HG03432 (cell line): ENCODE results near the gene EMID1.
"Not testable (repeated sequence)": the region's sequence is repeated elsewhere in the genome, so short reads cannot be mapped to it uniquely, and the experiment has no call there.

ENCODE experiments used
- ATAC-seq: cut with Tn5 transposase; IDR thresholded peaks from one replicate; pipeline ENCODE4 v1.9.1; 2021; ENCODE audit warnings: mild to moderate bottlenecking, moderate library complexity; ENCODE audit not compliant: unreplicated experiment

EMID1 gene

GRCh38 chr22:29226351-29226981 is 20.8 kb downstream of the EMID1 start:
- no peak for ATAC-seq

- no peak for ATAC-seq
Observed at GRCh38 chr22:29230972-29231875, 25.5 kb downstream of the EMID1 start.

DNA sequence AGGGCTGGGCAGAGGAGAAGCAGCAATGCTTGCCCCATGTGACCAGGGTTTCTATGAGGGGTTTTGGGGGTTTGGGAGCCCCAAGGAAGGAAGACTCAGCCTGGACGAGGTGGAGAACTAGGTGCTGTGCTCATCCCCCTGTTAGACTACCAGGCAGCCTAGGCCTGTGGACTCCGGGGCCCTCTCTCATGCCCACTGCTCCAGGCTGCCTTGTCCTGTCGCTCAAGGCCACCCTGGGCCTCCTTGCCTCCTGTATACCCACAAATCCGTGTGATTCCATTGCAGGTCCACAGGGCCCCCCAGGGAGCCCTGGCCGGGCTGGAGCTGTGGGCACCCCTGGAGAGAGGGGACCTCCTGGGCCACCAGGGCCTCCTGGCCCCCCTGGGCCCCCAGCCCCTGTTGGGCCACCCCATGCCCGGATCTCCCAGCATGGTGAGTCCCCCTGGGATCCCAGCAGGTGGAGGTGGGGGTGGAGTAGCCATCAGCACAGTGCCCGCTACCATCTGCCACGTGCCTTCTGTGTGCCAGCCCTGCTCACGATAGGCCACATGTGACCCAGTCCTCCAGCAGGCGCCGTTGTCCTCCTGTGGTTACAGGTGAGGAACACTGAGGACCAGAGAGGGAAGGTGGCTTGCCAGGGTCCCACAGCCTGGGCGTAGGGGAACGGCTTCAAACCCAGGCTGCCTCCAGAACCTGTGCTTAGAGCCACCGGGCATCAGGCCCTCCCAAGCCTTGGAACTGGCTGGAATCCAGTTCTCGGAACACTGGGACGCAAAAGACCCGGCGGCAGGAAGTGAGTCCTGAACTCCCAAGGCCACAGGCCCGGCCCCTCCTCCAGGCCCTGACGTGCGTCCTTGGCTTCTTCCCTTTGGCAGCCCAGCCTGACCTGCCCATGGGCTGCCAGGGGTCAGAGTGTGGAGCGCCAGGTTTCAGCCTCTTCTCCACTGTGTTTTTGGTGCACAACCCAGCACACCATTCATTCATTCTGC is 26.6 kb downstream of the EMID1 start:
- no peak for ATAC-seq

GRCh38 chr22:29233277-29233877 is 27.7 kb downstream of the EMID1 start:
- no peak for ATAC-seq

GRCh38 chr22:29240481-29240880 is 34.8 kb downstream of the EMID1 start:
- ATAC-seq: not testable (repeated sequence)

- ATAC-seq: no peak
Observed at GRCh38 chr22:29243874-29244446, 38.3 kb downstream of the EMID1 start.

- ATAC-seq: no peak
Observed at GRCh38 chr22:29244785-29245625, 39.3 kb downstream of the EMID1 start.

DNA sequence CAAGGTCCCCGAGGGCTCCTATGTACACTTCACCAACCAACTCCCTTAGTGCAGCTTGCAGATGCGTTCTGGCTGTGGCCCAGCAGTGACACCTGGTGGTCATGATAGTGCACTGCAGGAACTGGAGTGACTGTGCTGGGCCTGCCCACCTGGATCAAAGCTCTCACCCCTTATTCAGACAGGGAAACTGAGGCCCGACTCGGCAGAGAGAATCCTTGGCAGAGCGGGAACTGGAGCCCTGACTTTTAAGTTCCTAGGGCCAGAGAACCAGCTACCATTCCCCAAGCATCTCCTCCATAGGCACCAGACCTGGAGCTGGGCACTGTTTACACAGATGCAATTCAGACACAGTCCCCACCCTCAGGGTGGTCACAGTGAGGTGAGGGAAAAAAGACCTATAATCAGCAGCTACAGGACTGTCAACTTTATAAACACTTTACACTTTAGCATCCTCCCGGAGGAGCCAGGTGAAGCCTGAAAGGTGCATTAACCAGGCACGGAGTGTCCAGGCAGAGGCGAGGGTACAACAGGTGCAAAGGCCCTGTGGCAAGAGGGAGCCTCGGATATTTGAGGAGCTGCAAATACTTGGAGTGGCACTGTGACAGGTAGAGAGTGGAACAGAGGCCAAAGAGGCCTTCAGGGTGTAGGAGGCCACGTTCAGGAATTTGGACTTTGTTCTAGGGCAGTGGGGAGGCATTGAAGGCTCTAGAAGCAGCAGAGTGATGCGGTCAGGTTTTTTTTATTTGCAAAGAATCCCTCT is 40.1 kb downstream of the EMID1 start:
- ATAC-seq: peak; percentile 67

DNA sequence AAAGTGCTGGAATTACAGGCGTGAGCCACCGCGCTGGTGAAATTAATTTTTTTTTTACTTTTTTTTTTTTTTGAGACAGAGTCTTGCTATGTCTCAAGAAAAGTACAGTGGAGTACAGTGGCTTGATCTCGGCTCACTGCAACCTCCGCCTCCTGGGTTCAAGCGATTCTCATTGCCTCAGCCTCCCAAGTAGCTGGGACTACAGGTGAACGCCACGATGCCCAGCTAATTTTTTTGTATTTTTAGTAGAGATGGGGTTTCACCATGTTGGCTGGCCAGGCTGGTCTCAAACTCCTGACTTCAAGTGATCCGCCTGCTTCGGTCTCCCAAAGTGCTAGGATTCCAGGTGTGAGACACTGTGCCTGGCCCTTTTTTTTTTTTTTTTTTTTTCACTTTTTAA is 42.2 kb downstream of the EMID1 start:
- ATAC-seq: not testable (repeated sequence)

DNA sequence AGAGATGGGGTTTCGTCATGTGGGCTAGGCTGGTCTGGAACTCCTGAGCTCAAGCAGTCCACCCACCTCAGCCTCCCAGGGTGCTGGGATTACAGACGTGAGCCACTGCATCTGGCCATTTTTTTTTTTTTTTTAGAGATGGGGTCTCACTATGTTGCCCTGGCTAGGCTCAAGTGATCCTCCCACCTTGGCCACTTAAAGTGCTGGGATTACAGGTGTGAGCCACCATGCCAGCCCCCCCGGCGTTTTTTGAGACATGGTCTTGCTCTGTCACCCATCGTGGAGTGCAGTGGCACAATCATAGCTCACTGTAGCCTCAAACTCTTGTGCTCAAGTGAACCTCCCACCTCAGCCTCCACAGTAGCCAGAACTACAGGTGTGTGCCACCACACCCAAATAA is 45.6 kb downstream of the EMID1 start:
- no peak for ATAC-seq

DNA sequence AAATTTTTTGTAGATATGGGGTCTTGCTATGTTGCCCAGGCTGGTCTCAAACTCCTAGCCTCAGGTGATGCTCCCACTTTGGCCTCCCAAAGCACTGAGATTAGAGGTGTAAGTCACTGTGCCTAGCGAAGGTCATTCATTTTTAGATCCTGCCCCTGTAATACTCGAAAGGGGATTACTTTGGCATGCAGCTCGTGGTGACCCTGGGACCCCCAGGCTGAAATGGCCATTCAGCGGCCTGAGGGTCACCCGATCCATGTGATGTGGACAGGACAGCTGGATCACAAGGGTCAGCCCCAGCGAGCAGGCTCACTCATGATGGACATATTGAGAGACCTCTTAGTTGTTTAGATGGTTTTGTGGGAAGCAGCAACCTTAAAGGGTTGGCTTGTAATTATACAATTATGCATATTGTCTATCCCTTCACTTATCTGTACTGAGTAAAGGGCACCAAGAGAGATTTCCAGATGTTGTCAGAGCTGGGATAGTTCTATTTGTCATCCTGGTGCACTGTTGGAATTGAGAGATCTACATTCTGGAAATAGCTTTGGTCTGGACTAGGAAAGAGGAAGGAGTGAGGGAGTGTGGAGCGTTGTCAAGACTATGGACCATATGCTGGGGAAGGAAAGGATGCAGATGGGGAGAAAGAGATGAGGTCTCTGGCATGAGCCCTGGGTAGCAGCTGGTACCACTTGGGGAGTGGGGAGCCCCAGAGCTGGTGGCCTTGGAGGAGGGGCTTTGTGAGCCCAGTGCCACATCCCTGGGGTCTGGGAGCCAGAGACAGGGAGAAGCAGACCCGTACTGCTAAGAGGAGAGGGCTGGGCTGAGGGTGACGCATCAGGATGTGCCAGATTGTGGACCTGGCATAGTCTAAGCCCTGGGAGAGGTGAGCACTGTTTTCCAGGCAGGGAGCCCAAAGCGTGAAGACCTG is 46.5 kb downstream of the EMID1 start:
- no peak for ATAC-seq

DNA sequence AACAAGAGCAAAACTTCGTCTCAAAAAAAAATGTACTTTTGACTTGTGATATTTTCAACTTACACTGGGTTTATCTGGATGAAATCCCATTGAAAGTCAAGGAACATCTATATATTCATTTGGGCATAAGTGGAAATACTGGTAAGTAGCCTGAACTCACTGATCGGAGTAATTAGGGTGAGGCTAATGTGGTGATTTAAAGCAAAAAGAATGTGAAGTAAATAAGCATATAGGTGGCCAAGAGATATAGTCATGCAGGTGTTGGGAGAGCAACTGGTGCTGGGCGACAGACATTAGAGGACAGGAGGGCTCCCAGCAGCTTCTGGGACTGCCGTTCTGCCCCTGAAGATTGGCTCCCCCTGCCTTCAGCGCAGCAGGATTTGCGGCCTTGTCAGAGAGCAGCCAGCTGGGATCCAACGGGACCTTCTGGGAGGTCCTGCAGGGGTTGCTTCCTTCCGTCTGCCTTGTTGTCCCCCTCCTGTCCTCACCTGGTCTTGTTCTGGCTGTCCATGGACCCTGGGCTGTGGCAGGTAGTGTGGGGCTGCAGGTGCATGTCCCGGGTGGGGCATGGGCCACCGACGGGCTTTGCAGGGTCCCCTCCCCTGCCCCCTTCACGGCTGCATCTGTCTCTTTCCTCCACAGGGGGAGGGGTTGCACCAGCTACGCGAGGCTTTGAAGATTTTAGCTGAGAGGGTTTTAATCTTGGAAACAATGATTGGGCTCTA is 48.0 kb downstream of the EMID1 start:
- no peak for ATAC-seq

DNA sequence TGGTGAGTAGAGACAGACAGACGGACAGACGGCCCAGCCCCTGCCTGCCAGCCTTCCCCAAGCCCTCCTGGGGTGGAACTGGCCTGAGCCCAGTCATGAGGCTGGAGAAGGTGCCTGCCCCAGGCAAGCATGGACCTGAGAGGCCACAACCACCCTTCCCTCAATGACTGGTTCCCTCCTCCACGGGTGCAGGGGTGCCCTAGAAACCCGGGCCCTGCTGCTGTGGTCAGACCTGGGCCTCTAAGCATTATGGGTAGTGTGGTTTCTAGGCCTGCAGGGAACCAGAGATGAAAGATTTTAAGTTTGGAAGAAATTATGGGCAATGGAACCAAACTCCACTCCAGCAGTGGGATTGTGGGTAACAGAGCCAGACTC is 48.6 kb downstream of the EMID1 start:
- no peak for ATAC-seq

- no peak for ATAC-seq
Observed at GRCh38 chr22:29255064-29255621, 49.4 kb downstream of the EMID1 start.

GRCh38 chr22:29256606-29257325 is 51.1 kb downstream of the EMID1 start:
- no peak for ATAC-seq

GRCh38 chr22:29257751-29258181 is 52.1 kb downstream of the EMID1 start:
- no peak for ATAC-seq
